NOMO-1 (cell line): ENCODE measurements around the gene IFI27L1.

Experiments
- DNase-seq, 2 experiments: peaks; one replicate each; lab custom pipeline; 2025; ENCODE audit not compliant: unreplicated experiment in 2 of 2; lab: John Stamatoyannopoulos, UW

IFI27L1 gene

DNA sequence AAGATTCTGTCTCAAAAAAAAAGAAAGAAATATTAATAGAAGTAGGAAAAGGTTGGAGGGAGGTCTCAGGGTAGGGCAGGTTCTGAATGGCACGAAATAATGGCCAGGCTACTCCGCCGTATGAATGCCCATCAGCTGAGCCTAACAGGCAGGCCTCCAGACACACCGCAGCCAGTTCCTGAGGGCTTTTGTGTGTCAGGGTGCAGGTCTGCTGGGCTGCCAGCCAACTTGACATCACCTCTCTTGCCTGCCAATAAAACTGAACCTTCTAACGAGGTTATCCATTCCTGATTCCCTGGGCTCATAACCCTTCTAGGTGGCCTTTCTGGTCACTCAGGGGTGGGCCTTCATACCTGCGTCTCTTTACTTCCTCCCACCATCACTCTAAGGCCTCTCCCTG lies 32.4 kb downstream of the IFI27L1 start:
- no peak for DNase-seq

DNA sequence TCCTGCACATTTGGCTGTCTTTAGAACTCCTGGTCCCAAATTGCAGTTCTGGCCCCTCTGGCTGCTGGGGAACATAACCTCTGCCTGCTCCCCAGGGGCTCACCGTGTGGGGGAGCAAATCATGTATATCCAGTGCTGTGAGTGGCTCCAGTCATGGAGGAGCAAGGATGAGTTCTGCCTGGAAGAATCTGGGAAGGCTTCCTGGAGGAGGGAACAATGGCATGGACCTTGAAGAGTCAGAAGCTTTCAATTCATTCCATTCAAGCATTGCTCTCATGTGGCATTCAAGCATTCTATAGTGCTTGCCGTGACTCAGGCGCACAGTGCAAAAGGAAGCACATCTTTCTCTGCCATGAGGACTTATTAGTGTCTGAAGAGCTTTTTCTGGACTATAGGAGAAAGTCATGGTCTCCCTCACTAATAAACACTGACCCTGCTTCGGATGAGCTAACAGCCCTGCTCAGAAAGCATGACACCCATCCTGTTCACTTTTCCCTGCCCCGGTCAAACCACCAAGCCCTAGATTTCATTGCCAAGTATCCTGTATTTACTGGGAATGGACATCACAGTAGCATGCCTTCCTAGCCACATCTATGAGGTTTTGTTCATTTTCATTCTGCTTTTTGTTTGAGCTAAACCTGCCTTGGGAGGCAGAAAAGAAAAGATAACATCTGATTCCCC lies 32.9 kb downstream of the IFI27L1 start:
- no peak for DNase-seq

GRCh38 chr14:94114589-94115057 lies 33.5 kb downstream of the IFI27L1 start:
- no peak for DNase-seq

DNA sequence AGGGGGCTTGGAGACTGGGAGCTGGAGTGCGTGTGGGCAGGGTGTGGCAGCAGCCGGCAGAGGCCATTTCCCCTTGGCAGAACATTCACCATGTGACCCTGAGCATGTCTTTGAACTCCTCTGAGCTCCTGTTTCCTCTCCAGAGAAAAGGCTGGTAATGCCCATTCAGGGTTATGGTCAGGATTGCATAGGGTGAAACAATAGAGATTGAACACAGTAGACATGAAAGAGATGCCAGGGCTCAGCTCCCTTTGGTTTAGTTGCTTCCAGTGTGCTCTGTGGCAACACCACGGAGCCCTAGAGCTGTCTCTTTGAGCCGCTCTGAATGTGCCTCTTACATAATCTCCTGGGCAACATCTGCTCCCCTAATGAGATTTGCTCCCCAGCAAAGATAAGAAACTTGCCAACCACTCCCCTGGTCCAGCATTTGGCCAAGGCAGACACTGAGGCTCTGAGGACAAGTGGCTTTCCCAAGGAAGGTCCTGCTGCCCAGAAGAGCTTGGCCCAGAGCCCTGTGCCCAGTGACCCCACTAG lies 34.0 kb downstream of the IFI27L1 start:
- no peak for DNase-seq

GRCh38 chr14:94115631-94116030 lies 34.5 kb downstream of the IFI27L1 start:
- no peak for DNase-seq

DNA sequence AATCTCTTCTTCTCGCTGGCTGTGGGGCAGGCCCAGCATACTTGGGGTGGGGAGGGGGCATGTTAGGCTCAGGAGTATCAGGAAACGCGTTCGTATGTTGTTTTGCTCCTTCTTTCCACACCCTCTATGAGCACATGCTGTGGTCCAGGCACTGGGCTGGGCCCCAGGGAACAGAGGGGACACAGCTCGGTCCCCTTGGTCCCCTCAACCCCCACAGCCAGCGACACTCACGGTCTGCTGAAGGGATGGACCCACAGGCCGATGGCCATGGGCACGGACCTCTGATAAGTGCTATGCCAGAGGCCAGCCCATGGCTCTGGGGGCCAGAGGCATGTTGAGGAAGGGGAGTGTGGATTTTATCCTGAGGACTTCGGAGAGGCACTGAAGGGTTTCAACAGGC lies 35.6 kb downstream of the IFI27L1 start:
- DNase-seq, result no peak

DNA sequence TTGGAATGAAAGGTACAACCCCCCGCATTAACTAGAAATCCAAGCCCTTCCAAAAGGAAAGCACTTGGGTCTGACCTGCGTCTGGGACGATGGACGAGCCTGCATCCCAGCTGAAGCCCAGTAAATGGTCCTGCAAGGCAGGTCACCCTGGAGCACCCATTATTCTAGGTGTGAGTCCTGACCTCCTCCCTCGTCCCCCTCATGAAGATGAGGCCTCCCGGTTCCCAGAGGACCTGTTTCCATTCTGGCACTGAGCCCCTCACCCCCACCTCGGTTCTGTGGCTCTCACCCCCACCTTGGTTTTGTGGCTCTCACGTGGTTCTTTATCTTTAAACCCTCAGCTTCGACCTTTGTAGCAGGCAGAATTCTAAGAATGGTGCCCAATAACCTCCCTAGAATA lies 36.7 kb downstream of the IFI27L1 start:
- DNase-seq, result no peak

DNA sequence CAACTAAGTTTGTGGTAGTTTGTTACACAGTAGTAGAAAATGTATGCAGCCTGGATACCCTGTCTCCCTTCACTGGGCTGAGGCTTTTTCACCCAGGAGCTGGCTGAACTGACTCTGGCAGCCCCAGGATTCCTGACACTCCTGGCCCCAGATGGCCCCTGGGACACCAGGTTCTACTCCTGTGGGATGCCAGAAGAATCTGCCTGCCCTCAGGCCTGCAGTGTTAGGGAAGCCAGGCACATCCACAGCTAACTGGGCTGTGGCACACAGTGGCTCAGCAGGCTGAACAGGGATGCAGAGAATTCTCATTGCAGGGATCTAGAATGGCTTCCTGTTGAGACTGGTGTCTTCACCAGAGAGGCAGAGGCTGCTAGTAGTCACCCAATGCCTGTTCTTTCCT lies 38.0 kb downstream of the IFI27L1 start:
- DNase-seq, result no peak

DNA sequence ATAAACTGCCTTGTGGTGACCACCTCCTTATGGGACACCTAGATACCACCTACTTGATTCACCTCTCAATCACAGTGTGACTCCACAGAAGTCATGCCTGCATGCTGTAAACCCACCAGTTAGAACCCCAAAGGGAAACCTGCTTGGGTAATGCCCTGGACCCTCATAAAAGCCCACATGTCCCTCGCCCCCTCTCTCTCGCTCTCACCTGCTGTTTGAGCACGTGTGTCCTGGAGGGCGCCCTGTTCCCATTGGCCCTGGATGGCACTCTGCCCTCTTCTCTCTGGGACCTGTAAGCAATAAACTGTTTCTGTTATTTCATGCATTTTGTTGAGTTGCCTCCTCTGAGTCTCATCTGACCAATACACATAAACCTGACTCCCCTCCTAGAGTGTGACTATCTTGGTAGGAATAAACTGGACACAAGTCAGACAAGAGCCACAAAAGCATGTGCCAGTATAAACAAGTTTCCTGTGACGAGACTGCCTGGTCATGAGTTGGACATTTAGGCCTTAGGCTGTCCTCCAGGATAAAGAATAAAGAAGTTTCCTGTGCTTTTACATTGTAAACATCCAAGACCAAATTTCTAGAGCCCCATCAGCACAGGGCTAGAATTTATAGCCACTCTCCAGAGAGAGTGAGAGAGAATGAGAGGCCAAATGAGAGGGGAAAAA lies 39.7 kb downstream of the IFI27L1 start:
- no peak for DNase-seq

DNA sequence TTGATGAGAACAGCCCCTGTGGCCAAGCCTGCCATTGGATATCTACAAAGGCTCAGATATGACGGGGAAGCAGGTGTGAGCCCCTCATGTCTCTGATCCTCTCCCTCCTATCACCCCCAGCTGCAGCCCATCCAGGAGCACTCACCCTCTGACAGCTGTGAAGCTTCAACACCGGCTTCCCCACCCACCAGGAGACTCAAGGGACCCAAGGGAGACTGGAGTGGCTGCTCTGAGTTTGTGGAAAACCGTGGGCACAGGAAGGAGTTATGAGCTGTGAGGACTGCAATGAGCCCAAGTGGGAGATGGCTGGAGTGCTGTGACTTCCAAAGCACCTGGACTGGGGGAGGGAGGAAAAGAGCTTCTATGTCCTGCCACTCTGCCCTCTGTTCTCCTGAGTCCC lies 40.4 kb downstream of the IFI27L1 start:
- no peak for DNase-seq

DNA sequence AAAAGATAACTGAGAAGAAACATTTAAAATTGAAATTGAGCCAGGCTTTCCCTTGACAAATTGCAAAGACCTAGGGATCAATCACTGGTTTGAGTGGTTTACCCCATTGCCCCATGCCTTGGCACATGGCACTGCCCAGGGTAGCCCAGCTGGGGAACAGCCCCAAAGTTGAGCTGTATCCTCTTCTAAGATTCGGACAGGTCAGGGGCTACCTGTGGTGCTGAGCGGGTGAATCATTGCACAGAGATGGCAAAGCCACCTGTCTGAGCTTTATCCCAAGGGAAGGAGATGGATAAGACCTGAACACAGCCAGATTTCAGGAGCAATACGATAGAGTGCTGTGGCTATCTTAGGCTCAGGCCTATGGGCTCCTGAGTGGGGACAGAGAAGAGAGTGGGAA lies 41.3 kb downstream of the IFI27L1 start:
- DNase-seq, result no peak

GRCh38 chr14:94123296-94123695 lies 42.2 kb downstream of the IFI27L1 start:
- DNase-seq, result no peak

GRCh38 chr14:94123868-94124267 lies 42.8 kb downstream of the IFI27L1 start:
- DNase-seq, result no peak

GRCh38 chr14:94124582-94125377 lies 43.7 kb downstream of the IFI27L1 start:
- DNase-seq, result no peak

GRCh38 chr14:94125659-94126418 lies 44.7 kb downstream of the IFI27L1 start:
- no peak for DNase-seq

DNA sequence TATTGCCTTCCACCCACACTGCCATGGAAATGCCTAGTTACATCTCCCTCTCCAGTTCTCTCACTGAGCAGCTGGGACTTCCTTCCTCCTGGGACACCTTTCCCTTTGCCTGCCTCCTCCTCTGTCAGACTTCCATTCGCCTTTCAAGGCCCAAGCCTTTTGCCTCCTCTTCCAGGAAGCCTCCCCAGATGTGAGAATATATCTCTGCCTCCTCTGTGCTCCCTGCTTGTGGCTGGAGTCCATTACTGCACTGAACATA lies 45.2 kb downstream of the IFI27L1 start:
- no peak for DNase-seq

- no peak for DNase-seq
These were observed 45.7 kb downstream of the IFI27L1 start for GRCh38 chr14:94126800-94127199.

GRCh38 chr14:94127330-94127729 lies 46.2 kb downstream of the IFI27L1 start:
- DNase-seq, result no peak

GRCh38 chr14:94128216-94128839 lies 47.2 kb downstream of the IFI27L1 start:
- DNase-seq, result no peak

DNA sequence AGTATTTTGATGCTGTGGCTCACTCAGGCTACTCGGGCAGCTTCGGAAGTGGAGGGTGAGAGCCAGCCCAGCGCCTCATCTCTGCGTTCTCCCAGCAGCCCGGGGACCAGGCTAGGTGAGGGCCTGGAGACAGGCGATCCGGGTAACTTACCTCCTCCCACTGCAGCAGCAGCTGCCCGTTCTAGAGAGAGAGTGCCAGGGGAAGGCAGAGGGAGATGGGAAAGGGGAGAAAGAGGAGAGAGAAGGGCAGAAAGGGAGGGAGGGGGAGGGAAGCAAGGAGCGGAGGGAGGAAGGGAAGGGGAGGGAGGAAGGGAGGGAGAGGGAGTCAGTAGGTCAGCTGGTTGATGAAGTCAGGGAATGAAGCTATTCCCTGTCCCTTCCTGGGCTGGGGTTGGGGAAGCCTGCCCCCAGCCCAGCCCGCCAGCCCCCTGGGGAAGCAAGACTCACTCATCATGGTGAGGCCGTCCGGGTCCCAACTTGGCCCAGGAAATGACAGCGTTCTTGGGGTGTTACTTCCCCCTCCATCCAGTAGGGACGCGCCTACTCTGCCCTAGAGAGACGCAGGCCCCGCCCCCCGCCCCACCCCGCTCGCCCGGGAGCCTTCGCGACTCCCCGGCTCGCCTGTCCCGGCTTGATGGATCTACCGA lies 48.1 kb downstream of the IFI27L1 start, which contains the start of gene IFI27L2:
Gene IFI27L2, minus strand, starts transcription at position 494 of the 647 bp plus-strand sequence. Its CDS starts 40 bp downstream, at position 454.
- peak; percentile 54 to 67 for DNase-seq
